NCI-H345 treated with DMSO at 0.1 percent for 48 hours (cell line): Measurements from ENCODE around the gene PARP1.
"Not testable (repeated sequence)": the region's sequence is repeated elsewhere in the genome, so short reads cannot be mapped to it uniquely, and the experiment has no call there.

Source experiments
- DNase-seq: peaks from one replicate; lab custom pipeline; 2025; ENCODE audit not compliant: unreplicated experiment; lab: John Stamatoyannopoulos, UW

PARP1 gene

DNA sequence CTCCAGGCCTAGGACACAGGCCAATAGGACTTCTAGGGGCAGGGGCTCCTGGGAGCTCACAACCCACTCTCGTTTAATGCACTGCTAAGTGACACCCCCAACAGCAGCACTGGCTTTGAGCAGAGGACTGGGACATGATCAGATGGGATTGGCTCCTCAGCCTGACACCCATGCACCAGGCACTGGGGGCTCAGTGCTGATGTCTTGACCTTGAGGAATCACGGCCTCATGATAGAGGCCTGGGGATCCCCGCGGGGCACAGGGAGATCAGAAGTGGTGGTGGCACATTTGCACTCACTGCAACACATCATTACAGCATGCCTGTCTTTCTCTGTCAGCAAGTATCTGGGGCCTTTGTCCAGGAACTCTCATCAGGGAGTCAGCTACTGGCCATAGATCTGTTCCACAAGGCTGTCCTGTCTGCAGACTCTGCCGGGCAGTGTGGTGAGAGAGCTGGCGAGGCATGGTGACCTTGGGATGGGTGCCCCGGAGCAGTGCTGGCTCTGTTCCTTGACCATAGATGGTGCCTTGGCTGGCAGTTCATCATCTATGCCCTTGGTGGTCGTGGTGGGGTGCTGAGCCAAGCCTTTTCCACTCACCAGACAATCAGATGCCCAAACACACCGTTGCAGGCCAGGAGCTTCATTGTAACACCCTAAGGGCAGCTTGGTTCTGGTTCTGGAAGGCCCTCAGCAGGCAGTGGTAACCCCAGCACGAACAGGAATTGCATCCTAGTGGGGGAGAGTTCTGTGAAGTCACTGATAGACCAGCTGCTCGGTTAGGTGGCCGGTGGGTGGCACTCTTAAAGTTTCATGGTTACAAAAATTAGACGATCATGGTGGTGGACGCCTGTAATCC is 22.2 kb upstream of the PARP1 start:
- no peak for DNase-seq

- DNase-seq: peak; percentile 95
These were observed 21.0 kb upstream of the PARP1 start for GRCh38 chr1:226428791-226429461.

DNA sequence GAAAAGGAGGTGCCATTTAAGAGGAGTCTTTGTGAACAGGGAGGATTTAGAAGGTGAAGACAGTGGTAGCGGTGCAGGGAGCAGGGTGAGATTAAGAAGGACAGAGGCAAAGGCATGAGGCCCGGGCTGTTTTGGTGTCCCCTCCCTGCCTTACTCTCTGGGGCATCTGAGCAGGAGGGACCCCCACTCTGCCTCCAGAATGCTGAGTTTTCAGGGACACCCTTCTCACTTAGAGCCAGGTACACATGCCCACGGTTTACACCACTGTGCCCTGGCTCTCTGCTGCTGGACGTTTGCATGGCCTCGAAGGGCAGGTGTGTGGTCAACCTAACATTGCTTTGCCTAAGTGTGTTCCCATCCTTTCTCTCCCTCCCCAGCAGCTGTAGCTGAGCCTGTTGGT is 20.5 kb upstream of the PARP1 start:
- no peak for DNase-seq

- no peak for DNase-seq
These were observed 19.2 kb upstream of the PARP1 start for GRCh38 chr1:226427131-226427530.

GRCh38 chr1:226426395-226426794 is 18.5 kb upstream of the PARP1 start:
- DNase-seq: not testable (repeated sequence)

GRCh38 chr1:226425431-226426031 is 17.6 kb upstream of the PARP1 start:
- no peak for DNase-seq

DNA sequence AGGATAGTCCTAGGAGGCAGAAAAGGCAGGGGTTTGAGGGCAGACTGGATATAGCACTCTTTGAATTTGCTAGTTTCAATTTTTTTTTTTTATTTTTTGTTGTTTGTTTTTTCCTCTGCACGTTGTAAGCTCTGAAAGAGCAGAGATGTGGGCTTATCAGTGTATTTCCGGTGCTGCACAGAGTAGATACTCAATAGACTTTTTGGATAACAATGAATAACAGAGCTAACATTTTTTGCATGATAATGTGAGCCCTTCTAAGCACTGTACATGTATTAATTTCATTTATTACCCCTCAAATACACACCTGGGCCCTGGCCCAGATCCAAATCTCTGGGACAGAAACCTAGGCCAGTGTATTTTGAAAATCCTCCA is 17.1 kb upstream of the PARP1 start:
- DNase-seq: no peak

- DNase-seq: peak; percentile 38
These were observed 16.5 kb upstream of the PARP1 start for GRCh38 chr1:226424221-226425003.

- no peak for DNase-seq
These were observed 14.6 kb upstream of the PARP1 start for GRCh38 chr1:226422478-226422877.

DNA sequence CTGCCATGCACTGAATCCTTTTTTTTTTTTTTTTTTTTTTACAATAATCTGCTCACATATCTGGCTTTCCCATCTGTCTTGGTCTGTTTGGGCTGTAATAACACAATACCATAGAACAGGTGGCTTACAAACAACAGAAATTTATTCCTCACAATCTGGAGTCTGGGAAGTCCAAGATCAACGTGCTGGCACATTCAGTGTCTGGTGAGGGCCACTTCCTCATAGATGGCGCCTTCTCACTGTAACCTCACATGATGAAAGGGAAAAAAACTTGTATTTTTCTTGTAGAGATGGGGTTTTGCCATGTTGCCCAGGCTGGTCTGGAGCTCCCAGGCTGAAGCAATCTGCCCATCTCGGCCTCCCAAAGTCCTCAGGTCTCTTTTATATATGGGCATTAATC is 13.0 kb upstream of the PARP1 start:
- no peak for DNase-seq

DNA sequence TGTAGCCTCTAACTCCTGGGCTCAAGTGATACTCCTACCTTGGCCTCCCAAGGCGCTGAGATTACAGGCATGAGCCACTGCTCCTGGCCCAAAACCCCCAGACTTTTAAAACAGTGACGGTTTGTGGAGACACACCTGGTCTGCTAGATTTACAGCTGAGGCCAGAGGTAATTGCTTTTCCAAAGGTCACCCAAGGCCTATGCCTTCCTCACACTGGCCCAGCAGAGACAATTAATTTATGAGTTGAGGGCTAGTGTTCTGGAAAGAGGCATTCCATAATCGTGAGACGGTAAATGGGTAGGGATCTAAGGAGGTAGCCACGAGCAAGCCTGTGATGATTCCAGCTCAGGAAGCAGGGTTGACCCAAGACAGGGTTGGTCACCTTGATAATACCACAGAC is 12.4 kb upstream of the PARP1 start:
- no peak for DNase-seq

GRCh38 chr1:226419284-226420029 is 11.6 kb upstream of the PARP1 start:
- no peak for DNase-seq

DNA sequence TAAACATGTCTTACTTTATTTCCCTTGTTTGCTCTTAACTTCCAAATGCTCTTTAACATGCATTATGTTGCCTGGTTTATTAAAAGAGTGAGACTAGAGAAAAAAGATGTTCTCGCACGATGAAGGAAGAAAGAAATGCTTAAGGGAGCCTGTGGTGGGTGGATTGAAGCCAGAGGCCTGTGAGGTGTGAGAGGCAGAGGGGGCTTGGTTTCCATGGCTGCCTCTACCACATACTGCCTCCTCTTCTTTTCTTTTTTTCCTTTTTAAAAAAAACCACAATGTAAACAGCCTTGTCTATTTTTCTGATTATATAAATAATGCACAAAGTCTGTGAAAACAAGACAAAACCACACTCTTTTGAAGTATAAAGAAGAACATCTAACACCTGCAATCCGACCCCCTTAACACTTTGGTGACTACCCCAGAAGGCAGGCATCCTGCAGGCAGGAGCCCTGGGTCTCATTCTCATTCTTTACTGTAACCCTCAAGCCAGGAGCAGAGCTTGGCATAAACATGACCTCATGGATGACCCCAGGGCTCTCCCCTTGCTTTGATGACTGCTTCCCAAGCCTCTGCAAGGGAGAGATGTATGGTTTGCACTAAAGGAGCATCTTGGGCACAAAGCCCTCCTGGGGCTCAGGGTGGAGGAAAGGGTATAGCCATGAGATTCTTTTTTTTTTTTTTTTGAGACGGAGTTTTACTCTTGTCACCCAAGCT is 10.1 kb upstream of the PARP1 start:
- no peak for DNase-seq

- DNase-seq: no peak
These were observed 9.5 kb upstream of the PARP1 start for GRCh38 chr1:226417350-226417749.

- no peak for DNase-seq
These were observed 6.3 kb upstream of the PARP1 start for GRCh38 chr1:226414098-226414698.

DNA sequence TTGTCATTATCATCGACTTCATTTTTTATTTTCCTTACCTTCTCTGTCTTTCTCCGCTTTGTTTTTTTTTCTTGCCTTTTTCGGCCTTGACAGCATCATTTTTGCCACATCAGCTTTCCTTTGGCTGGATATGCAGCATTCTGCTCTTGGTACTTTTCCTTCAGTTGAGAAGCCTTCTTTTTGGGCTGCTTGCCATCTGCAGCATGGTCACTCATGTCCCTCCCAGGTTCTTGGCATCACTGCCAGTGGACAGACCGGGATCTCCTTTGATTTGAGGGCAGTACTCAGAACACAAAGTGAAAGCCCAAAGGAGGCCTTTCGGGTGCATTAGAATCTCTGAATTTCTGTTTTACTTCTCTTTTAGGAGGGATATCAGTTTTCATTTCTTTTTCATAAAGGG is 3.7 kb upstream of the PARP1 start:
- no peak for DNase-seq

- no peak for DNase-seq
These were observed 3.1 kb upstream of the PARP1 start for GRCh38 chr1:226410958-226411357.

DNA sequence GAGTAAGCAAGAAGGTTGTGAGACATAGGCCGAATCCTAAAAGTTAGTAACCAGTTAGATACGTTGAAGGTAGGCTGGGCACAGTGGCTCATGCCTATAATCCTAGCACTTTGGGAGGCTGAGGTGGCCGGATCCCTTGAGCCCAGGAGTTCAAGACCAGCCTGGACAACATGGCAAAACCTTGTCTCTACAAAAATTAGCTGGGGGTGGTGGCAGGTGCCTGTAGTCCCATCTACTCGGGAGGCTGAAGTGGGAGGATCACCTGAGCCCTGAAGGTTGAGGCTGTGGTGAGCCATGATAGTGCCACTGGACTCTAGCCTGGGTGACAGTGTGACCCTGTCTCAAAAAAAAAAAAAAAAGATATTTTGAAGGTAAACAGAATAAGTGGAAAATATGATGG is 1.5 kb upstream of the PARP1 start:
- no peak for DNase-seq

- DNase-seq: no peak
These were observed 642 bp upstream of the PARP1 start for GRCh38 chr1:226408285-226409184.
